ENCODE data around the gene NAV2.

- TF ChIP-seq CTCF (optimal IDR thresholded peaks at IDR 0.05 in 1 of 3, IDR thresholded peaks at IDR 0.05 in 1 of 3, conservative IDR thresholded peaks at IDR 0.05 in 1 of 3; ENCODE audit: extremely low read depth in 1 of 3, insufficient read depth in 2 of 3, low read length in 3 of 3) (no peak), EZH2 (IDR thresholded peaks at IDR 0.05; ENCODE audit: low read length) (no peak)
Measured at GRCh38 chr11:19906126-19906525, 193.5 kb downstream of the NAV2 start.
